RWPE2 (cell line): ENCODE results near the gene NRXN2.

Experiments
- ATAC-seq: fragments of 200-7000 bp; cut with Tn5 transposase; 3 replicates; pipeline ENCODE4 v1.9.1; 2021; ENCODE audit warnings: low read depth
- DNase-seq: peaks from one replicate; pipeline ENCODE4 v3.0.0-alpha.2; 2020; ENCODE audit warnings: low spot score
- H3K27ac ChIP-seq: fragments of 450-650 bp; 2 replicates; pipeline ENCODE4 v1.5.1; 2017; ENCODE audit warnings: mild to moderate bottlenecking; ENCODE audit not compliant: poor library complexity, severe bottlenecking
- H3K27me3 ChIP-seq: fragments of 250-450 bp; sonication (Bioruptor Pico); 2 replicates; pipeline ENCODE4 v1.5.1; 2021; ENCODE audit warnings: mild to moderate bottlenecking, moderate library complexity; ENCODE audit not compliant: insufficient read depth, poor library complexity, severe bottlenecking
- H3K36me3 ChIP-seq: fragments of 250-450 bp; sonication (Bioruptor Pico); 2 replicates; pipeline ENCODE4 v1.5.1; 2020; ENCODE audit warnings: low read depth, mild to moderate bottlenecking, moderate library complexity
- H3K4me1 ChIP-seq: fragments of 250-450 bp; sonication (Bioruptor Pico); 2 replicates; pipeline ENCODE4 v1.5.1; 2021; ENCODE audit warnings: mild to moderate bottlenecking, moderate library complexity; ENCODE audit not compliant: insufficient read depth, poor library complexity, severe bottlenecking
- H3K4me3 ChIP-seq: fragments of 250-450 bp; sonication (Bioruptor Pico); 2 replicates; pipeline ENCODE4 v1.5.1; 2021; ENCODE audit warnings: mild to moderate bottlenecking, moderate library complexity; ENCODE audit not compliant: severe bottlenecking
- H3K9me3 ChIP-seq: fragments of 250-450 bp; sonication (Bioruptor Pico); 2 replicates; pipeline ENCODE4 v1.5.1; 2021; ENCODE audit warnings: mild to moderate bottlenecking, moderate library complexity; ENCODE audit not compliant: severe bottlenecking
- TF ChIP-seq, protein P1 (sequence below): fragments of 450-650 bp; IDR thresholded peaks from one replicate; pipeline ENCODE4 v1.5.1; 2017; ENCODE audit warnings: mild to moderate bottlenecking, moderate library complexity; ENCODE audit not compliant: poor library complexity, severe bottlenecking

The NRXN2 gene

DNA sequence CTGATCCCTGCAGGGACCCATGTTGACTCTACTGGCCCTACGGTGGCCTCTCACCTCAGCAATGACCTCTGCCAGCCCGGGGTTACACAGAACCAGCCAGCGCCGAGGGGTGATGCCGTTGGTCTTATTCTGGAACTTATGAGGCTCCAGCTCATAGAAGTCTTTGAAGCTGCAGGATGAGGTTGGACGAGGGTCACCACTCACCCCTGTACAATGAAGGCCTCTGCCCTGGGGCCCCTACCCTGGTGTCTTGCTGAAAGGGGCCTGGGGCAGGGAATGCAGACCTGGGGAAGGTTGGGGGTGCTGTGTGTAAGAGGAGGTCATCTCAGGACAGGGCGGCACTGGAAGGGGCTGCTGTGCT is 30.0 kb upstream of the NRXN2 start:
- DNase-seq = peak; percentile 52
- no peaks in the 10 kb centered on the region for H3K36me3 ChIP-seq
- no peaks in the 10 kb centered on the region for H3K27me3 ChIP-seq
- no peak for ATAC-seq
- TF ChIP-seq, protein P1, sequence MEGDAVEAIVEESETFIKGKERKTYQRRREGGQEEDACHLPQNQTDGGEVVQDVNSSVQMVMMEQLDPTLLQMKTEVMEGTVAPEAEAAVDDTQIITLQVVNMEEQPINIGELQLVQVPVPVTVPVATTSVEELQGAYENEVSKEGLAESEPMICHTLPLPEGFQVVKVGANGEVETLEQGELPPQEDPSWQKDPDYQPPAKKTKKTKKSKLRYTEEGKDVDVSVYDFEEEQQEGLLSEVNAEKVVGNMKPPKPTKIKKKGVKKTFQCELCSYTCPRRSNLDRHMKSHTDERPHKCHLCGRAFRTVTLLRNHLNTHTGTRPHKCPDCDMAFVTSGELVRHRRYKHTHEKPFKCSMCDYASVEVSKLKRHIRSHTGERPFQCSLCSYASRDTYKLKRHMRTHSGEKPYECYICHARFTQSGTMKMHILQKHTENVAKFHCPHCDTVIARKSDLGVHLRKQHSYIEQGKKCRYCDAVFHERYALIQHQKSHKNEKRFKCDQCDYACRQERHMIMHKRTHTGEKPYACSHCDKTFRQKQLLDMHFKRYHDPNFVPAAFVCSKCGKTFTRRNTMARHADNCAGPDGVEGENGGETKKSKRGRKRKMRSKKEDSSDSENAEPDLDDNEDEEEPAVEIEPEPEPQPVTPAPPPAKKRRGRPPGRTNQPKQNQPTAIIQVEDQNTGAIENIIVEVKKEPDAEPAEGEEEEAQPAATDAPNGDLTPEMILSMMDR = no peak
- H3K27ac ChIP-seq = no peak overlapping the region
- peaks cover 4% of the 10 kb centered on the region for H3K4me1 ChIP-seq
- H3K9me3 ChIP-seq = no peaks in the 10 kb centered on the region
- no peak overlapping the region for H3K4me3 ChIP-seq

DNA sequence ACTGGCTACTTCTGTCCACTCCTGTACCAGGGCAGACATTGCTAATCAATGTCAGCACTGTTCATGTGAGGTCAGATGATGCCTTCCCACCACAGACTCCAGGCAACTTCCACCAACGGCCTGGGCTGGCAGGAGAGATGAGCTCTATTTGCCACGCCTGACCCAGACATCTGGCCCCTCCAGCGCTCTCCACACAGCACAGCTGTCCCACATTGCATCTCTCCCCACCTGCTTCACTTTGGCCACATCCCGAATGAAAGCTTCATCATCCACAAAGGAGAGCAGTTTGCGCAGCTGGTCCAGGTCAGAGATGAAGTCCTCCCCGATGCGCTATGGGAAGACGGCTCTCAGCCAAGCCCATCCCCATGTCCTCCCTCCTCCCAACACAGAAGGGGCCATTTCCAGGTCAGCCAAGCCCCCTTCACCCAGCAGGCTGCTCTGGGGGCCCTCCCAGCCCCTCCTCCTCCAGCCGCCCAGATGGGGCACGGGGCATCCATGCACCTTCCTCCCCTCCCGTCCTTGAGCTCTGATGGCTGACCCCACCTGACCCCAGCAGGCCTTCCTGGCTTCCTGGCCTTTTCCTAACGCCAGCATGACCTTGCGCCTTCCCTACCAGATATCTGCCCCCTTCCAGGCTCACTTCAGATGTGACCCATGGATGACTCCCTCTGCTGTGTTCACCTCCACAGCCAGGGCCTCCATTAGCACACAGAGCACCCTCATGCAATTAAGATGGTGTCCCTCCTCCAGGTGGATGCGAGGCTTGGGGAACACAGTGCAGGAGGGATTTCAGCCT is 29.4 kb upstream of the NRXN2 start:
- no peaks in the 10 kb centered on the region for H3K36me3 ChIP-seq
- ATAC-seq = no peak
- TF ChIP-seq, protein P1 = no peak

DNA sequence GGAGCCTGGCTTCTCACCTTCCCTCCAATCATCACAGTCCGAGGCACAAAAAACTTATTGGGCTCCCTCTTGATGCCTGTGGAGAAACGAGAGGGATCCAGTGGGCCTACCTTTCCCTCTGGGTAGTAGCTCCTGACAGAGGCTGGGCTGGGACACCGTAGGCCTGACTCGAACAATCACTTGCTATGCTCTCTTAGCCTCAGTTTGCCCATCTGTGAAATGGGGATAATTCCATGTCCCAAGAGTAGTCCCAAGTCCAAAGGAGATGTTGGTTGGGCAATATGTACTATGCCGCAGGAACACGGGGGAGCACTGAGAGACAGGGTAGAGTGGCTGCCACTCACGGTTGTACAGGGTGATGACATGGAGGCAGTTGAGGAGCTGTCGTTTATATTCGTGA is 28.6 kb upstream of the NRXN2 start:
- Histone ChIP-seq H3K27ac (no peak overlapping the region), H3K4me3 (no peak overlapping the region), H3K36me3 (no peaks in the 10 kb centered on the region), H3K27me3 (no peaks in the 10 kb centered on the region), H3K9me3 (no peaks in the 10 kb centered on the region), H3K4me1 (peaks cover 4% of the 10 kb centered on the region)
- ATAC-seq = no peak
- TF ChIP-seq, protein P1 = no peak
- no peak for DNase-seq

More for the DNA sequence above, 29.4 kb upstream of the NRXN2 start:
- peaks cover 4% of the 10 kb centered on the region for H3K4me1 ChIP-seq
- H3K4me3 ChIP-seq = no peak overlapping the region
- H3K27ac ChIP-seq = no peak overlapping the region
- H3K9me3 ChIP-seq = no peaks in the 10 kb centered on the region
- H3K27me3 ChIP-seq = no peaks in the 10 kb centered on the region
- DNase-seq = no peak

DNA sequence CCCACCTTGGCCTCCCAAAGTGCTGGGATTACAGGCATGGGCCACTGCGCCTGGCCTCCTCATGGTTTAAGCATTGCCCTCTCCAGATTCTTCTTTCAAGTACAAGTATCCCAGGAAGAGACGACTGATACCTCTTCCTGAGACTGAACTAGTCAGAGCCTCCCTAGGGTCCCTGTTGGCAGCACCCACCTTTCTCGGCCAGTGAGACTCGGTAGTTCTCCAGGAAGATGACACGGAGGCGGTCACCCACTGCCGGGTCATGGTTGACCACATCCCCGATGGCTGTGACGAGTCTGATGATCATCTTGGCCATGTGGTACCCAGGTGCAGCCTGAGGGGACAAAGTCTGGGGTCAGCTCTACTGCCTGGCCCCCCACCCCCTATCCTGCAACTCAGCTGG is 28.1 kb upstream of the NRXN2 start:
- peaks cover 4% of the 10 kb centered on the region for H3K4me1 ChIP-seq

More for the DNA sequence above, 28.1 kb upstream of the NRXN2 start:
- ATAC-seq (no peak), DNase-seq (no peak)
- H3K27ac ChIP-seq = no peak overlapping the region
- no peaks in the 10 kb centered on the region for H3K9me3 ChIP-seq
- H3K36me3 ChIP-seq = no peaks in the 10 kb centered on the region
- H3K4me3 ChIP-seq = no peak overlapping the region
- TF ChIP-seq, protein P1 = no peak
- H3K27me3 ChIP-seq = no peaks in the 10 kb centered on the region
